Neutrophil (primary cell): ENCODE results near the gene UBE2L5.

Experiments
- H3K27ac ChIP-seq: fragments of 200-600 bp; sonication (generic); 2 replicates; pipeline ENCODE4 v1.5.1; 2016; ENCODE audit warnings: mild to moderate bottlenecking, moderate library complexity
- H3K27me3 ChIP-seq: fragments of 200-600 bp; sonication (generic); 2 replicates; pipeline ENCODE4 v1.6.0; 2016; ENCODE audit warnings: mild to moderate bottlenecking
- H3K36me3 ChIP-seq: fragments of 200-600 bp; sonication (generic); 2 replicates; pipeline ENCODE4 v1.5.1; 2017
- H3K4me1 ChIP-seq, 2 experiments: fragments of 200-600 bp in 1 of 2; sonication (generic) in 1 of 2; 1 replicate in 1 of 2; 2 replicates in 1 of 2; pipeline versions ENCODE4 v1.5.1 to v1.6.1; 2013 to 2016; ENCODE audit warnings: low read depth in 1 of 2, low read length in 1 of 2, mild to moderate bottlenecking in 1 of 2, moderate library complexity in 1 of 2; ENCODE audit not compliant: control insufficient read depth in 1 of 2, insufficient read depth in 1 of 2
- H3K4me3 ChIP-seq, 2 experiments: fragments of 200-600 bp in 1 of 2; sonication (generic) in 1 of 2; 1 replicate in 1 of 2; 2 replicates in 1 of 2; pipeline ENCODE4 v1.5.1; 2013 to 2016; ENCODE audit warnings: low read depth in 1 of 2, low read length in 1 of 2, mild to moderate bottlenecking in 1 of 2, moderate library complexity in 1 of 2
- H3K9me3 ChIP-seq: fragments of 200-600 bp; sonication (generic); 2 replicates; pipeline ENCODE4 v1.5.1; 2016
- CTCF ChIP-seq: fragments of 200-600 bp; sonication (generic); IDR thresholded peaks from 2 replicates; pipeline ENCODE4 v1.5.1; 2016; ENCODE audit warnings: antibody characterized with exemption

Gene UBE2L5

GRCh38 chr13:30477346-30478195 lies 55.3 kb downstream of the UBE2L5 start:
- TF ChIP-seq CTCF: no peak
- H3K27me3 ChIP-seq: no peaks in the 10 kb centered on the region
- no peaks in the 10 kb centered on the region for H3K4me1 ChIP-seq
- no peak overlapping the region for H3K4me3 ChIP-seq
- H3K36me3 ChIP-seq: no peaks in the 10 kb centered on the region
- no peaks in the 10 kb centered on the region for H3K9me3 ChIP-seq
- H3K27ac ChIP-seq: peak overlapping the region; percentile 48
